Keratinocyte (primary cell): ENCODE data around the gene CLEC4C.

ENCODE experiments used
- EZH2 ChIP-seq: IDR thresholded peaks from one replicate; pipeline ENCODE4 v1.6.1; 2012; ENCODE audit warnings: inconsistent platforms, mild to moderate bottlenecking, low read length, moderate library complexity
- TF ChIP-seq, protein P1 (sequence below), 3 experiments: IDR thresholded peaks in 1 of 3; conservative IDR thresholded peaks in 1 of 3; optimal IDR thresholded peaks in 1 of 3; 2 replicates in 2 of 3; 3 replicates in 1 of 3; pipeline versions ENCODE3 to v1.5.1; 2011; ENCODE audit warnings: low read length in 3 of 3, mild to moderate bottlenecking in 3 of 3, moderate library complexity in 2 of 3, control low read depth in 1 of 3, inconsistent platforms in 1 of 3; ENCODE audit not compliant: insufficient read depth in 2 of 3; ENCODE audit errors: extremely low read depth in 1 of 3

- no peak for TF ChIP-seq EZH2
- TF ChIP-seq, protein P1, sequence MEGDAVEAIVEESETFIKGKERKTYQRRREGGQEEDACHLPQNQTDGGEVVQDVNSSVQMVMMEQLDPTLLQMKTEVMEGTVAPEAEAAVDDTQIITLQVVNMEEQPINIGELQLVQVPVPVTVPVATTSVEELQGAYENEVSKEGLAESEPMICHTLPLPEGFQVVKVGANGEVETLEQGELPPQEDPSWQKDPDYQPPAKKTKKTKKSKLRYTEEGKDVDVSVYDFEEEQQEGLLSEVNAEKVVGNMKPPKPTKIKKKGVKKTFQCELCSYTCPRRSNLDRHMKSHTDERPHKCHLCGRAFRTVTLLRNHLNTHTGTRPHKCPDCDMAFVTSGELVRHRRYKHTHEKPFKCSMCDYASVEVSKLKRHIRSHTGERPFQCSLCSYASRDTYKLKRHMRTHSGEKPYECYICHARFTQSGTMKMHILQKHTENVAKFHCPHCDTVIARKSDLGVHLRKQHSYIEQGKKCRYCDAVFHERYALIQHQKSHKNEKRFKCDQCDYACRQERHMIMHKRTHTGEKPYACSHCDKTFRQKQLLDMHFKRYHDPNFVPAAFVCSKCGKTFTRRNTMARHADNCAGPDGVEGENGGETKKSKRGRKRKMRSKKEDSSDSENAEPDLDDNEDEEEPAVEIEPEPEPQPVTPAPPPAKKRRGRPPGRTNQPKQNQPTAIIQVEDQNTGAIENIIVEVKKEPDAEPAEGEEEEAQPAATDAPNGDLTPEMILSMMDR (optimal IDR thresholded peaks at IDR 0.05 in 1 of 3, IDR thresholded peaks at IDR 0.05 in 1 of 3, conservative IDR thresholded peaks at IDR 0.05 in 1 of 3; ENCODE audit: extremely low read depth in 1 of 3, insufficient read depth in 2 of 3, low read length in 3 of 3) = no peak
Observed at GRCh38 chr12:7719946-7720730, 27.0 kb downstream of the CLEC4C start.
